Middle frontal gyrus (tissue), 1 donor: ENCODE data around the gene RARS2.

ENCODE experiments used
- DNase-seq: peaks from one replicate; pipeline ENCODE4 v3.0.0-alpha.2; 2015; ENCODE audit warnings: low spot score; ENCODE audit errors: extremely low spot score

The RARS2 gene

GRCh38 chr6:87573307-87574024, 16.3 kb downstream of the RARS2 start:
- DNase-seq = no peak

DNA sequence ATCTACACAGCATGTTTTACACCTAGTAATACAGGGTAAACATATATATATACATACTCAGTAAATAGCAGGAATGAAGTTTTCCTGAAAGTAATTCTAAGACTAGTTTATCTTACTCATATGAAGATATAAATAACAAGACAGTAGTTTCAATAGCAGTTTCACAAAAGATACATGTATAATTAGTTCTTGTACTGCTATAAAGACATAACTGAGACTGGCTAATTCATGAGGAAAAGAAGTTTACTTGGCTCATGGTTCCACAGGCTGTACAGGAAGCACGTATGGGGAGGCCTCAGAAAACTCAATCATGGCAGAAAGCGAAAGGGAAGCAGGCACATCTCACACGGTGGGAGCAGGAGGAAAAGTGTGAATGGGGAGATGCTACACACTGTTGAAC, 16.9 kb downstream of the RARS2 start:
- no peak for DNase-seq

DNA sequence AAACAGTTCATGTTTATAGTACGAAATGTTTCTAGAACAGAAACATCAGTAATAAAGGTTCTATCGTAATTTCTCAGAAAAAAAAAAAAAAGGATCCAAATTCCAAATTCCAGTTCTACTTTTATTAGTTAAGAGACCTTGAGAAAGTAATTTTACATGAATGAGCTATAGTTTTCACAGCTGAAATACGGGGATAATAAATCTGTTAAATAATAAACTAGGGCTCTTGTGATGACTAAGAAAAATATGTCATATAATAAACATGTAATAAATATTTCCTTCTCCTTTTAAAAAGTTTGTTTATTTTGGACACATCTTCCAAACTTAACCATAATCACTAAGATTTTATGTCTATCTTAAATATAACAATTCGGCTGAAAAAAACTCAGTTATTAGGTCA, 17.8 kb downstream of the RARS2 start:
- no peak for DNase-seq

- no peak for DNase-seq
Measured at GRCh38 chr6:87561017-87561416, 28.8 kb downstream of the RARS2 start.

DNA sequence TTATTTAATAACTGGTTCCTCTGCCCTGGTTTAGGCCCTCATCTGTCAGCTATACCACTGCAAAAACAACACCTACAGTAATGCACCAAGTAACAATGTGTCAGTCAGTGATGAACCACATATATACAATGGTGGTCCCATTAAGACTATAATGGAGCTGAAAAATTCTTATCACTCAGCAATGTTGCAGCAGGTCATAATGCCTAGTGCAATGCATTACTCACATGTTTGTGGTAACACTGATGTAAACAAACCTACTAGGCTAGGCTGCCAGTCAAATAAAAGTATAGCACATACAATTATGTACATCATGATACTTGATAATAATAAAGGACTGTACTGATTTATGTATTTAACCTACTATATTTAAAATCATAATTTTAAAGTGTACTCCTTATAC, 31.3 kb downstream of the RARS2 start:
- DNase-seq = no peak

DNA sequence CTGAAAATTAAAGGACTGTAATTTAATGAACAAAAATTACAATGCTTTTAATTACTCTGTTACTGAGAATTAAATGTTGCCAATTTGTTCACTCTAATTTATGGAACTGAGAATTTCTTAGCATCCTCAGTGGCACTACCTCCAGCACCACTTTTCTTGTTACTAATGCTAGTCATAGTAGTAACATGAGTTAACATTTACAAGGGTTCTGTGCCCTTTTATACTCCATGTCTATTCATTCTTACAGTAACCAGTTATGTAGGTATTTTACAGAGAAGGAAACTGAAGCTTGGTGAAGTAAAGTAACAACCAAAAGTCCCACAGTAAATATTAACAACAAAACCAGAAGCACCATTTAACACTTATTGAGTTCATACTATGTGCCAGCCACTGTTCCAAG, 34.3 kb downstream of the RARS2 start:
- no peak for DNase-seq

- DNase-seq = no peak
Measured at GRCh38 chr6:87553159-87553765, 36.5 kb downstream of the RARS2 start.

GRCh38 chr6:87551799-87552198, 38.0 kb downstream of the RARS2 start:
- DNase-seq = no peak

DNA sequence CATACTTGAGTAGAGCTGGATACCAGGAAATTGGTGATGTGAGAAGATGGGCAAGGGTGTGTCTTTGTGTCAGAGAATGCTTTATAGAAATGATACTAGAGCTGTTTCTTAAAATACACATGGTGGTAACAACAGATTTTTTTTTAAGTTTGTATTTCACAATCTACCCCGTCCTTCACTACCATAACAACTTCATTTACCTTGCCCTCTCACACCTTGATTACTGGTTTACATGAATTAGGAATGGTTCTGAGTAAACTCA, 45.4 kb downstream of the RARS2 start:
- DNase-seq = no peak

DNA sequence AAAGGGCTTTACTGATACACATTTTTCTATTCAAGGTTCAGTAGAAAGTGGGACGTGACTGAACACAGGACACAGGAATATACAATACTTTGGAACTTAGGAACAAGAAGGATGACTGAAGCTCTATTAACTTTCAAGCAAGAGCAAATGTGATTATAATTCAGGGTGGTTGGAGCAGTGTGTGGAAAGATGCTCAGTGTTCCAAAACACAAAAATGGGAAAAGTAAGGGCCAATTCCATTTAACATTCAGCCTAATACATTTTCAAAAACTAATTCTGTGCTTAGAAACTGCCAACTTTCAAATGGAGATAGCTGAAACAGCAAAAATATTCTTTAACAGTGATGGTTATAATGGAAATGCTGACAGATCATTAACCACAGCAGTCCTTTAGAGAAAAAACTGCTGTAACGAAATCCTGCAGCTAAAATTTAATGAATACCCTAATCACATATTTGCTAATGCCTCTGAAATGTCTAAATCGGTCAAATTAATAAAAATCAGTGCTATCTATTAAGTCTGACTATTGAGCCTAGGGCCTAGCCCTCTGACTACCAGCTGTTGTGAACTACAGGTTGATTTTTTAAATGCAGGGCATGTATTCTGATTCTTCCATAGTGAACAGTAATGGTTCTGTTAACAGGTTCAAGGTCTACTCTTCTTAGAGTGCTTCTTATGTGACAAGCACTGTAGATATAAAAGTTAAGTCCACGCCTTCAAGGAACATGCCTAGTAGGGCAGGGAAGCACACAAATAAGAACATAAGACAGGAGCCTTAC, 45.9 kb downstream of the RARS2 start:
- no peak for DNase-seq

- DNase-seq = no peak
Measured at GRCh38 chr6:87541744-87542143, 48.0 kb downstream of the RARS2 start.

DNA sequence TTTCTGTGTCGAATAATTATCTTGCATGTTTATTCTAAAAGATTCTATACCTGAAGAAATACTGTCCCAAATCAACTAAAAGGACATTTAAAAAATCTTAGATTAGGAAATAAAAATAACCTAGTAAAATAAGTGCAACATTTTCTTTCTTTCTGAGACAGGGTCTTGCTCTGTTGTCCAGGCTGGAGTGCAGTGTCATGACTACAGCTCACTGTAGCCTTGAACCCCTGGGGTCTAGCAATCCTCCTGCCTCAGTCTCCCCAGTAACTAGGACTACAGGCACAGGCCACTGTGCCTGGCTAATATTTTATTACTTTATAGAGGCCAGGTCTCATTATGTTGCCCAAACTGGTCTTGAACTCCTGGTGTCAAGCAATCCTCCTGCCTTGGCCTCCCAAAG, 48.7 kb downstream of the RARS2 start:
- no peak for DNase-seq

GRCh38 chr6:87540539-87540938, 49.2 kb downstream of the RARS2 start:
- DNase-seq = no peak

GRCh38 chr6:87539554-87539953, 50.2 kb downstream of the RARS2 start:
- DNase-seq = no peak

DNA sequence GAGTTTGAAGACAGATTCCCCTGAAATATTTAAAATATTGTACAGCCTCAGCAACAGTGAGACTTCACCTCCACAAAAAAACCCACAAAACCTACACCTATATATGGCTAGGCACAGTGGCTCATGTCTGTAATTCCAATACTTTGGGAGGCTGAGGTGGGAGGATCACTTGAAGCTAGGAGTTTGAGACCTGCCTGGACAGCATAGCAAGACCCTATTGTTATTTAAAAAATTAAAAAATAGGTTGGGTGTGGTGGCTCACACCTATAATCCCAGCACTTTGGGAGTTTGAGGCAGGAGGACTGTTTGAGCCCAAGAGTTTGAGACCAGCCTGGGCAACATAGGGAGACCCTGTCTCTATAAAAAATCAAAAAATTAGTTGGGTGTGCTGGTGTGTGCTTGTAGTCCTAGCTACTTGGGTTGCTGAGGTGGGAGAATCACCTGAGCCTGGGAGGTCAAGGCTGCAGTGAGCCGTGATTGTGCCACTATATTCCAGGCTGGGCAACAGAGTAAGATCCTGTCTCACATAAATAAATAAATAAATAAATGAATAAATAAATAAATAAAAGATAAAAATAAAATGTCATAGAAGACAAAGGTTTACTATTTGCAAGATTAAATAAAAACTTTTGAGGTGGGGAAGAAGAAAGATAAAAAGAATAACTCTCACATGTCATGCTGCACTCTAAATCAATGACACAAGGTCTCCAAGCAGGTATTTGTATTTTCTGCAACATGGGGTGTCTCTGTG, 51.1 kb downstream of the RARS2 start:
- no peak for DNase-seq

DNA sequence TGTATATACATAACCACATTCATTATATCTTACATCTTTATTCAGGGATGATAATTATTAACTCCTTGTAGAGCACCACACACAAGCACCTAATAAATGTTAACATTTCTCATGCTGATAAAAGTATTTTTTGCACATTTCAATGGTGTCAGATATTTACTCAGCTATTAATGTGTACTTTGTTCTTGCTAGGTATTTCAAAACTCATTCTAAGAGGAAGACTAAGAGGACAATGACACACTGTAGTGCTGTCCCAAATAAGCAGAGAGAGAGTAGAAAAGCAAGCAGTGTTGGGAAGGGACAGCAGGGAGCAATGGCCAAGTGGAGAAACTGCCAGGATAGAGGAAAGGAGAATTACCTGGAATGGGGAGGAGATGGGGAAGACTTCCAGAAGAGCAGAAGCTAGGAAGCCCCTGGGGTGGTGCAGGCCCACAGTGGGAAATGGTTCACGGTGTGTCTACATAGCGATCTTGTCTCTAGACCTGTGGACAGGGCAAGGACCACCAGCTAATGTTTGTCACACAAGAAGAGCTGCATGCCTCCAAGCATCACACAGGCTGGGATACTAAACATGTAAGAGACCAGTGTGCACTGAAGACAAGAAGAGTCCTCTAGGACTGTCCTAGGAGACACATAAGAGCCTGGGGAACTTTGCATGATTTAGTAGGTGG, 55.3 kb downstream of the RARS2 start:
- no peak for DNase-seq

GRCh38 chr6:87529221-87529620, 60.6 kb downstream of the RARS2 start:
- no peak for DNase-seq

DNA sequence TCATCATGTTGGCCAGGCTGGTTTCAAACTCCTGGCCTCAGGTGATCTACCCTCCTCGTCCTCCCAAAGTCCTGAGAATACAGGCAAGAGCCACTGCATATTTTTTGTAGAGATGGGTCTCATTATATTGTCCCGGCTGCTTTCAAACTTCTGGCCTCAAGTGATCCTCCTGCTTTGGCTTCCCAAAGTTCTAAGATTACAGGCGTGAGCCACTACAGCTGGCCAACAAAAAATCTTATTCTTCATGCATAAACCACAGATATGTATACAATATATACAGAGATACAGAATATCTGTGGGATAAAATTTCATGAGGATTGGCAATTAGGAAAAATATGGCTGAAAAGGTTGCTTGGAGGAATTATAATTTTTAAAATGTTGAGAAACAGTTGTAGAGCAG, 67.1 kb downstream of the RARS2 start:
- DNase-seq = no peak

DNA sequence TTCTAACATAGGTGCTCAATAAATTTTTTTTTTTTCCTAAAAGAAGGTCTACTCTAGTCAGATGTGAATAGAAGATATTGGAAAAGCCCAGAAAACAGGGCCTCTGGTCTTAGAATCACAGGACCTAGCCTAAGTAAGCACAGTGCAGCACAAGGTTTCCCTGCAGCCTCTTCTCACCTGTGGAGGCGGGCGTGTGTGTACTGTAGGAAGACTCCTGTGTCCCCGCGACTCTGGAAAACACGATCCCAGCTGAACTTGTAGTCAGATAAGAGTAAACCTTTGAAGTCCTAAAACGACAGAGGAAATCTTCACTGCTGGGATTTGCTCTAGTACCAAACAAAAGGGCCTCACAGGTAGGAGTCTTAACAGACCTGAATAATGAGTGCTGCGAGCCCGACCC, 71.3 kb downstream of the RARS2 start:
- DNase-seq = no peak

DNA sequence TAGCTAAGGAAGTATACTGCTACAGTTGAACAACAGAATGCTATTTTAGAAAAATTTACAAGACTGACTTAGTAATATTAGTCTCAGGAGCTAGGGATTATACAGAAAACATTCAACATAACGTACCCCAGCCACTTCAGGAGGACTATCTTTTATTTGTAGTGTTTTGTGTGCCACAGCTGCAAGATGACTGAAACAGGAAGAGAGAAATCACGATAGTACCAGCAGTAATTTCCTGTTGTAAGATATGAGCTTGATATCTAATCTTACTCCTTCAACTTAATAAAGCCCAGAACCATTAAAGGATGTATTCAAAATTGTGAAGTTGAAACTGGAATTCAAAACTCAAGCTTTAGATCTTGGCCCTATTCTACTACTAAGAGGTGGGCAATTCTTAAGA, 75.0 kb downstream of the RARS2 start:
- no peak for DNase-seq

GRCh38 chr6:87504441-87504840, 85.3 kb downstream of the RARS2 start:
- DNase-seq = no peak
